ENCODE results near the gene TRIO.

Gene TRIO

DNA sequence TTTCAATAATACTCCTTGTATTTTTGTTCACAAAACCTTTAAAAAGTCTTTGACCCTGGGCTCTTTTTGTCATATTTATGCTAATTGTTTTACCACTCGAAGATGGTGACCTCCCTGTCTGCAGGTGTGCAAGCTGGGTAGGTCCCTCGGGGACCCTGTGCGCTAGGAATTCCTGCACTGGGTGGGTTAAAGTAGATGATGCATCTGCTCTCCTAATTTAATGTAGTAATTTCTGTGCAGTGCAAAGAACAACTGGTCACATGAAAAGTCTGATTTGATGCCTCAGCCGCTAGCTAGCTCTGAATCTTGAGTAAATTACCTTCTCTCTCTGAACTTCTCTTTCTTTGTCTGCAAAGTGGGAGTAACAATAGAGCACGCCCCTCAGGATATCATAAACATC, 299.4 kb downstream of the TRIO start:
- no peak for FAIRE-seq
- TF ChIP-seq, protein P1, sequence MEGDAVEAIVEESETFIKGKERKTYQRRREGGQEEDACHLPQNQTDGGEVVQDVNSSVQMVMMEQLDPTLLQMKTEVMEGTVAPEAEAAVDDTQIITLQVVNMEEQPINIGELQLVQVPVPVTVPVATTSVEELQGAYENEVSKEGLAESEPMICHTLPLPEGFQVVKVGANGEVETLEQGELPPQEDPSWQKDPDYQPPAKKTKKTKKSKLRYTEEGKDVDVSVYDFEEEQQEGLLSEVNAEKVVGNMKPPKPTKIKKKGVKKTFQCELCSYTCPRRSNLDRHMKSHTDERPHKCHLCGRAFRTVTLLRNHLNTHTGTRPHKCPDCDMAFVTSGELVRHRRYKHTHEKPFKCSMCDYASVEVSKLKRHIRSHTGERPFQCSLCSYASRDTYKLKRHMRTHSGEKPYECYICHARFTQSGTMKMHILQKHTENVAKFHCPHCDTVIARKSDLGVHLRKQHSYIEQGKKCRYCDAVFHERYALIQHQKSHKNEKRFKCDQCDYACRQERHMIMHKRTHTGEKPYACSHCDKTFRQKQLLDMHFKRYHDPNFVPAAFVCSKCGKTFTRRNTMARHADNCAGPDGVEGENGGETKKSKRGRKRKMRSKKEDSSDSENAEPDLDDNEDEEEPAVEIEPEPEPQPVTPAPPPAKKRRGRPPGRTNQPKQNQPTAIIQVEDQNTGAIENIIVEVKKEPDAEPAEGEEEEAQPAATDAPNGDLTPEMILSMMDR (IDR thresholded peaks at IDR 0.05; ENCODE audit: insufficient read depth, missing control alignments), result no peak
- DNase-seq (ENCODE audit: insufficient read length, low spot score), result no peak

DNA sequence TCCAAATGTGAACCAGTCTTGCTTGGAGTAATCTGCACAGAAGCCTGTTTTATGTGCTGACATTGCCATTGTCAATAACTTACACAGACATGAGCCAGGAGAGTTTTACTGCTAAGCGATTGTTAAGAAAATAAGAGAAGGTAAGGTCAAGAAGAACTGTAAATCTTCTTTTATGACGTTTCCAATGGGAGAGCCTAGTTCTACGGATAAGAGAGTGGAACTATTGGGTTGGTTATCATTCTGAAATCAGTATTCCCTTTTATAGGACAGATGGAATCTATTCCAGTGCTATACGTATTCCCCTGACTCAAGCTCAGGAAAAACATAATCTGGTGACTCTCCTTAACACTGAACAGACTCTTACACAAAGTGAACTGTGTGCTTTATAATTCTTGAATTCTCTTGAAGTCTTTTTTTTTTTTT, 300.5 kb downstream of the TRIO start:
- TF ChIP-seq, protein P1 (IDR thresholded peaks at IDR 0.05; ENCODE audit: insufficient read depth, missing control alignments), result no peak
- no peak for DNase-seq (ENCODE audit: insufficient read length, low spot score)
- FAIRE-seq, result no peak

- FAIRE-seq (no peak), DNase-seq (ENCODE audit: insufficient read length, low spot score) (no peak)
- TF ChIP-seq, protein P1 (IDR thresholded peaks at IDR 0.05; ENCODE audit: insufficient read depth, missing control alignments), result no peak
Observed at GRCh38 chr5:14444161-14444560, 301.0 kb downstream of the TRIO start.

GRCh38 chr5:14445013-14445412, 301.9 kb downstream of the TRIO start:
- TF ChIP-seq, protein P1 (IDR thresholded peaks at IDR 0.05; ENCODE audit: insufficient read depth, missing control alignments), result no peak
- FAIRE-seq, result no peak
- no peak for DNase-seq (ENCODE audit: insufficient read length, low spot score)

GRCh38 chr5:14445576-14446290, 302.6 kb downstream of the TRIO start:
- DNase-seq (ENCODE audit: insufficient read length, low spot score) (no peak), FAIRE-seq (no peak)
- TF ChIP-seq, protein P1 (IDR thresholded peaks at IDR 0.05; ENCODE audit: insufficient read depth, missing control alignments), result no peak

- FAIRE-seq (no peak), DNase-seq (ENCODE audit: insufficient read length, low spot score) (no peak)
- TF ChIP-seq, protein P1 (IDR thresholded peaks at IDR 0.05; ENCODE audit: insufficient read depth, missing control alignments), result no peak
Observed at GRCh38 chr5:14447958-14448911, 305.1 kb downstream of the TRIO start.

All from D721Med (cell line).